ENCODE measurements around the gene TMSB15B.
"Not testable (repeated sequence)": the region's sequence is repeated elsewhere in the genome, so short reads cannot be mapped to it uniquely, and the experiment has no call there.

DNA sequence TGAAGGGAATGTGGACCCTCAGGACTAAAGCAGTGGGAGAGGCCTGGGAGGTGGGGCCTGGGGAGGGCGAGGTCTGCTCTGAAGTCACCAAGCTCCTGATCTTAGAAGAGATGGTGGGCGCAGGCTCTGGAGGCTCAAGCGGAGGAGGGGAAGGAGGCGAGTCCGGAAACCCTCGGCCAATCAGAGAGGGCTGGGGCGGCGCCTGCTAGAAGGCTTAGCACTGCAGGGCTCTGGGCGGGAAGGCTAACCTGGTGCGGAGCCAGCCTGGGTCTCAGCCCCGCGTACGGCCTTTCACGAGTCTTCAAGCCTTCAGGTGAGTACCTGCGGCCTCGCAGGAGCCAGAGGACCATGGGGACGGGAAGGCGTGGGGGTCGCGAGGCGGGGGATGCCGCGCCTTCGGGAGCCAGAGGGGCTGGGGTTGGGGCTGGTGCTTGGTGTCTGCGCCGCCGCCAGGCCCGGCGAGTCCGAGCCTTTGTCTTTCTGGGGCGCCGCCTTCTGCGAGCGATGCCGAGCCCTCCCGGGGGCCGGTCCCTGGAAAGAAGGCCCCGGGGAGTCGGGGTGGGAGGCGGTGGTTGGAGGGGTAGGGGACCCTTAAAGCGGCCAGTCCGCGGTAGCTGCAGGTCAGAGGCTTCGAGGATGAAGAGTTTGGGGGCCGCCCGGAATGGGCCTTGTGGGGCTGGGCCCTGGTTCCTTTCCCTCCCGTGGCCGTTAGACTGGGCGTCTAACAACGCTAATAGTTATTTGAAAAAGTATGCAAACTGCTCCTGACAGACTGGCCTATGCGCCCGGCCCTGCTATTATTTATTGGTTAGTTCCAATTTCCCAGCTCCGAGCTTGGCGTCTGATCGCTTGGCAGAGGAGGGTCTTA lies at the start of gene TMSB15B:
- not testable (repeated sequence) for TF ChIP-seq SRF (IDR thresholded peaks at IDR 0.05; ENCODE audit: low read depth); POLR2A (IDR thresholded peaks at IDR 0.05; ENCODE audit: borderline replicate concordance, extremely low read depth, insufficient read depth, insufficient read length); SP1 (IDR thresholded peaks at IDR 0.05; ENCODE audit: low read depth); ZFX (IDR thresholded peaks at IDR 0.05); YY1 (IDR thresholded peaks at IDR 0.05; ENCODE audit: extremely low read depth, insufficient replicate concordance, low read depth, low read length); POLR2AphosphoS5 (IDR thresholded peaks at IDR 0.05; ENCODE audit: low read depth, low read length)
- TF ChIP-seq, protein P1, sequence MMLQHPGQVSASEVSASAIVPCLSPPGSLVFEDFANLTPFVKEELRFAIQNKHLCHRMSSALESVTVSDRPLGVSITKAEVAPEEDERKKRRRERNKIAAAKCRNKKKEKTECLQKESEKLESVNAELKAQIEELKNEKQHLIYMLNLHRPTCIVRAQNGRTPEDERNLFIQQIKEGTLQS (IDR thresholded peaks at IDR 0.05) = not testable (repeated sequence)
- TF ChIP-seq, protein P2, sequence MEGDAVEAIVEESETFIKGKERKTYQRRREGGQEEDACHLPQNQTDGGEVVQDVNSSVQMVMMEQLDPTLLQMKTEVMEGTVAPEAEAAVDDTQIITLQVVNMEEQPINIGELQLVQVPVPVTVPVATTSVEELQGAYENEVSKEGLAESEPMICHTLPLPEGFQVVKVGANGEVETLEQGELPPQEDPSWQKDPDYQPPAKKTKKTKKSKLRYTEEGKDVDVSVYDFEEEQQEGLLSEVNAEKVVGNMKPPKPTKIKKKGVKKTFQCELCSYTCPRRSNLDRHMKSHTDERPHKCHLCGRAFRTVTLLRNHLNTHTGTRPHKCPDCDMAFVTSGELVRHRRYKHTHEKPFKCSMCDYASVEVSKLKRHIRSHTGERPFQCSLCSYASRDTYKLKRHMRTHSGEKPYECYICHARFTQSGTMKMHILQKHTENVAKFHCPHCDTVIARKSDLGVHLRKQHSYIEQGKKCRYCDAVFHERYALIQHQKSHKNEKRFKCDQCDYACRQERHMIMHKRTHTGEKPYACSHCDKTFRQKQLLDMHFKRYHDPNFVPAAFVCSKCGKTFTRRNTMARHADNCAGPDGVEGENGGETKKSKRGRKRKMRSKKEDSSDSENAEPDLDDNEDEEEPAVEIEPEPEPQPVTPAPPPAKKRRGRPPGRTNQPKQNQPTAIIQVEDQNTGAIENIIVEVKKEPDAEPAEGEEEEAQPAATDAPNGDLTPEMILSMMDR (IDR thresholded peaks at IDR 0.05 in 2 of 3, conservative IDR thresholded peaks at IDR 0.05 in 1 of 3; ENCODE audit: borderline replicate concordance in 1 of 3, insufficient read depth in 1 of 3, low read depth in 2 of 3, low read length in 2 of 3) = not testable (repeated sequence)

Data from HCT116 (cell line).